ENCODE results near the gene CTSL.

CTSL gene

GRCh38 chr9:87778996-87779395 is 53.1 kb downstream of the CTSL start:
- Mint-ChIP-seq H3K4me3 (no peak overlapping the region), H3K27me3 (ENCODE audit: low read depth) (no peaks in the 10 kb centered on the region), H3K4me1 (ENCODE audit: low read depth) (no peaks in the 10 kb centered on the region), H3K9me3 (no peaks in the 10 kb centered on the region), H3K36me3 (ENCODE audit: low read depth) (no peaks in the 10 kb centered on the region), H3K27ac (no peak overlapping the region)
